ENCODE data around the gene F2RL2. TPM values are rescaled to one million over a fixed set of nuclear protein-coding genes. Genes with fewer than 3 reads are reported as not detected.

F2RL2 gene
- polyA plus RNA-seq (ENCODE audit: insufficient read length in 4 of 4): under 1 TPM; 0.33 to 0.69 (median 0.55) TPM

DNA sequence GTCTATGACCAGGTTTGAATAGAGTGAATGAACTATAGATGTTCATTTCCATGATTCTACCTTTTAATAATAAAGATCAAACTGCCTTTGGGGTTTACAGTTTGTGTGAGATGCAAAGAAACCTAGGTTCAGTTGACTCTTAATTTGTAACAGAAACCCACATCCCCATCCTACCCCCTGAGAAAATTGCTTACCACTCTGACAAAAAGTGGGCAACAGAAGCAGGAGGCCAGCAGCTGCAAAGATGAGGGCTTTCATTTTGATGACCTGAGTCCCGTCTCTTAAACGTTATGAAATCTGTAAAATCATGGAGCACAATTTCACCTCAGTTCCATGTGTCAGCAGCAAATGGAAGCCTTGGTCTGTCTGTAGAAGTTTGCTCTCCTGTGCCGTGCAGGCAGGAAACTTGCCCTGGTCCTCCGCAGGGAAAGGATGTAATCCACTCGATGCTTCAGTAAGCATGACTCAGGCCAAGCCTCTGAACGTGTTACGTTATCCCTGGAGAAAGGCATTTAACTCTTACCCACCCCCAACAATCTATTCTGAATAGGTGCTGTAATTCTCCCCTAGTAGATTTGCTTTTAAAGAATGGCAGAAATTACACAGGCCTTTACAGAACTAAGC, at the start of gene F2RL2:
Gene F2RL2 (minus strand): TSS at position 431 of the 624 bp plus-strand sequence. CDS start 173 bp downstream, at position 258.
- no peak for DNase-seq (ENCODE audit: low read depth in 4 of 4, low spot score in 2 of 4)

GRCh38 chr5:76672242-76672641, 49.0 kb upstream of the F2RL2 start:
- DNase-seq (ENCODE audit: low read depth in 4 of 4, low spot score in 2 of 4): no peak

- DNase-seq (ENCODE audit: low read depth in 4 of 4, low spot score in 2 of 4): no peak
These were observed 47.3 kb upstream of the F2RL2 start for GRCh38 chr5:76670508-76670907.

GRCh38 chr5:76669245-76669644, 46.0 kb upstream of the F2RL2 start:
- no peak for DNase-seq (ENCODE audit: low read depth in 4 of 4, low spot score in 2 of 4)

GRCh38 chr5:76667495-76667894, 44.3 kb upstream of the F2RL2 start:
- no peak for DNase-seq (ENCODE audit: low read depth in 4 of 4, low spot score in 2 of 4)

DNA sequence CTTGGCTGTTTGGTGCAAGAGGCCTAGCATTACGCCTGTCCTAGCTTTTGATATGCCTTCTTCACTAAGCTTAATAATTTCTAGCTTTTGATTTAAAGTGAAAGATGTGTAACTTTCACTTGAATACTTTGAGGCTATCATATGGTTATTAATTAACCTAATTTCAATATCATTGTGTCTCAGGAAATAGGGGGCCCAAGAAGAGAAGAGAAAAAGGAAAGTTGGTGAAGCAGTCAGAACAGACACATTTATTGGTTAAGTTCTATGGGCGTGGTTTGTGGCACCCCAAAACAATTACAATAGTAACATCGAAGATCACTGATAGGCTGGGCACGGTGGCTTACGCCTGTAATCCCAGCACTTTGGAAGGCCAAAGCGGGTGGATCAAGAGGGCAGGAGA, 40.9 kb upstream of the F2RL2 start:
- no peak for DNase-seq (ENCODE audit: low read depth in 4 of 4, low spot score in 2 of 4)

DNA sequence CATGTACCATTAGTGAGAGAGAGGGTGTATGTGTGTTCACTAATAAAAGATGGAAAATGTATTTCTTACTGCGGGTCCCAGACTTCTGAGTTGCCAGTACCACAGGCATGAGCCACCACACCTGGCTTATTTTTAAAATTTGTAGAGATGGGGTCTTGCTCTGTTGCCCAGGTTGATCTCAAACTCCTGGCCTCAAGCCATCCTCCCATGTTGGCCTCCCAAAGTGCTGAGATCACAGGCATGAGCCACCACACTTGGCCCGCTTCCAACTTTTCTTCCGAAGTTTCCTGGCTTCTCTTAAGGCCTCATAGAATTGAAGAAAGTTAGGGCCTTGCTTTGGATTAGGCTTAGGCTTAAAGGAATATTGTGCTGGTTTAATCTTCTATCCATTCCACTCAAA, 40.4 kb upstream of the F2RL2 start:
- DNase-seq (ENCODE audit: low read depth in 4 of 4, low spot score in 2 of 4): no peak

DNA sequence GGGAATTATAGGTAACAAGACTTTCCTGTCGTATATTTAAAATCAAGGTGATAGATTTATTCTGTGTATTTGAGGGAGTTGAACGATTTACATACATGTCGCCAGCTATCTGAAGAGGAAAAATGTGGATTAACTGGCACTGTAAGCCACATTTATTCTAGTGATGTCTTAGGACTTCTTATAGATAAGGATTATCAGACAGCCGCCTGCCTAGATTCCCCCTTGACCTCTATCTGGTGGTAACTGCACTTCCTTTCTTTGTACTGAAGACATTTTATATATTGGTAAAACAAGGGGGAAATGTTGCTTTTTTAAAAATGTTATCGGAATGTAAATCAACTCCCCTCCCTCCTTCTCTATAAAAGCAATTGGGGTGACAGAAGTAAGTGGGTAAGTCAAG, 39.3 kb upstream of the F2RL2 start:
- no peak for DNase-seq (ENCODE audit: low read depth in 4 of 4, low spot score in 2 of 4)

DNA sequence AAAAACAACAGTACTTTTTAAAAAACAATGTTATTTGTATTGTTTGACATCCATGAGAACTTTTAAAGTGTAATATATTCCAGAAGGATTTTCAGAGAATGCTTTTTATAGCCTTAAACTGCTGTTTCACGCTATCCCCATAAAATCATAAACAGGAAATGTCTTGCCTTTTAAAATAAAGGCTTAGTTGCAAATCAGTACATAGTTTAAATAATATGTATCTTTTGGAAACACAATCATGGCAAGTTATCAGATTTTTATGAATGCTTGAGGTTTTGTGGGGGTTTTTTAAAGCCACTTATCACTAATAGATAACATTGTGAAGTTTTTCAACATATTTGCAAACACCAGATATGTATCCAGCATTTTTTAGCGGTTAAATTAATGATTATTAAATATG, 37.2 kb upstream of the F2RL2 start:
- no peak for DNase-seq (ENCODE audit: low read depth in 4 of 4, low spot score in 2 of 4)

DNA sequence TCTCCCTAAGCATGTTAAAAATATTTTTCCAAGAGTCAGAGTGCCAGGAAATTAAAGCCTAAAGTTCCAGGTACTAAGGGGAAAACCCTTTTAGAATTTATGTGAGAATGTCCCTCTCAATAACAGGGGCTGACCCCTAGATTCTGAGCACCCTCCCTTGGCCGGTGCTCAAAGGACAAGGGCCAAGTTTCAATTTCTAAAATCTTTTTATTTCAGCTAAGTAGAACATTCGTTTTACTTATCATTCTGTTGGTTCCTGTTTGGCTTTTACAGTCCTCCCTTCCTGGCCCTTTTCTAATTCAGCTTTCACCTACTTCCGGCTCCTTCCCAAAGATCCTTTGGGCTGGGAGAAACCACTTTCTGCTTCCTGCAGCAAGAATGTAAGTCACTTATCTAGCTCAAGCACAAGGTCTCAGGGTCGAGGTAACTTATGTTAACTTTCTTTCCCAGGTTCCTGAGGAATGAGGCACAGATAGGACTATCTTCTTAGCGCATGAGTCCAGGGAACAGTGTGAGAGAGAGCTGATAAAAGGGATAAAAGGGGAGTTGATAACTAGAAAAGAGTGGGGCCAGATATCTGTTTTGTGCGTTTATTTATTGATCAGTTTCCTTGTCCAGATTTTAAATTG, 34.6 kb upstream of the F2RL2 start:
- no peak for DNase-seq (ENCODE audit: low read depth in 4 of 4, low spot score in 2 of 4)

DNA sequence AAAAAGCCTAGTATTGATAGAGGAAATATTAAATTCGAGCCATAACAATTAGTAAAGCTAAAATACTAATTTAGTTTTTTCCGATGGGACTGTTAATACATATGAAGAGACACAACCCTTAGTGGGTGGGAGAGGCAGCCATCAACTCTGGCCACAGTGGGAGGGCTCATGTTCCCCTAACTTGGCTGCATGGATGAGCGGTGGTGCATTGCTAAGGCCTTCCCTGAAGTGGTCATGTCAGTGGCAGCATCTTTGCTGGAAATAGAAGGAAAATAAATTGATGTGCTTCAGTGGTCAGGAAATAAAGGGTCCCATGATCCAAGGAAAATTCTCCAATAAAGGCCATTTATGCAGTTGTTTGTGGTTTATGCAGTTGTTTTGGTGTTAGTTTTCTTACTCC, 33.9 kb upstream of the F2RL2 start:
- no peak for DNase-seq (ENCODE audit: low read depth in 4 of 4, low spot score in 2 of 4)

- no peak for DNase-seq (ENCODE audit: low read depth in 4 of 4, low spot score in 2 of 4)
These were observed 29.7 kb upstream of the F2RL2 start for GRCh38 chr5:76652809-76653414.

DNA sequence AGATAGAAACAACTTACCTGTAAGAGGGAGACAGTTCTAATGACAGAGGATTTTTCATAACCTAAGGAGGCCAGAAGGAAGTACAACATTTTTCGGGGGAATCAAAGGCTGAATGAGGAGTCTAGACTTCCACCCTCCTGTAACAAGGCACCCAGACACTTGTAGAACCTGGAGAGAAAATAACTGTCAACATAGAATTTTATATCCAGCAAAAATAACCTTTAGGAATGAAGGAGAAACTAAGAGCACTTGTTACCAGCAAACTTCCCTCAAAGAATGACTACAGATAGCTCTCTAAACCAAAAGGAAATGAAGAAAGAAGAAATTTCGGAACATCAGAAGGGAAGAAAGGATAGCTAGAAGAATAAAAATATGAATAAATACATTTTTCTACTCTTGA, 25.9 kb upstream of the F2RL2 start:
- DNase-seq (ENCODE audit: low read depth in 4 of 4, low spot score in 2 of 4): no peak

DNA sequence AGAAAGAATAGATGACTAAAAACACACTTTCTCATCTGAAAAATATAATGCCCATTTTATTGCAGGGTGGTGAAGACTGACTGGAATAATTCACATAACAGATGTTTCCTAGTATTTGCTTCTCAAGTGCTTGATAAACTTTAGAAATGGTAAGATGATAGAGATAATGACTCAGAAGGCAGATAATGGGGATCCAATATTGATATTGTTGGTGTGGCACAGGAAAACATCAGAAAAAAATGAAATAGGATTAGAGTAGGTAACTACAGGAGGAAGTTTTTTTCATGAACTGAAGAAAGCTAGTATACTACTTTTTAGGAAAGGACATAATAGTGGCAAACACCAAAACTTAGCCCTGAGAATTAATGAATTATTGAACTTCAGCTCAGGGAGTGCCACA, 20.2 kb upstream of the F2RL2 start:
- no peak for DNase-seq (ENCODE audit: low read depth in 4 of 4, low spot score in 2 of 4)

- DNase-seq (ENCODE audit: low read depth in 4 of 4, low spot score in 2 of 4): no peak
These were observed 19.3 kb upstream of the F2RL2 start for GRCh38 chr5:76642390-76643040.

- DNase-seq (ENCODE audit: low read depth in 4 of 4, low spot score in 2 of 4): peak in 2 of 4 donors; percentile 35 to 63
These were observed 18.4 kb upstream of the F2RL2 start for GRCh38 chr5:76641514-76642120.

DNA sequence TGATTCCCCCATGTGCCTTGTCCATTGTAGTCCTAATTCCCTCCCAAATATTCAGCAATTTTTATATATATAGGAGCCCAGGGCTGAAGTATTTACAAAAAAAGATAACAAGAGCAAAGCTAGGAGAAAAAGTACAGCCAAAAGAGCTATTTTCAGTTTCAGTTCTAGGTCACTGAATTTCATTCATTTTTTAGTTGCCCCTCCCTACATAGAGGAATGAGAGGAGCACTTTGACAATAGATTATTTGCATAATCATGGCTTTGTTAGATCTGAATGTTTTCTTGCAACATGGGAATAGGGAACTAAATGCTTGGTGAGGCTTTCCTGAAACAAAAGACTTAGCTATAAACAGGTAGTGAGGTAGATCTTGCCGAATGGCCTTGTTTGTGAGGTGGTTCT, 15.3 kb upstream of the F2RL2 start:
- DNase-seq (ENCODE audit: low read depth in 4 of 4, low spot score in 2 of 4): no peak

DNA sequence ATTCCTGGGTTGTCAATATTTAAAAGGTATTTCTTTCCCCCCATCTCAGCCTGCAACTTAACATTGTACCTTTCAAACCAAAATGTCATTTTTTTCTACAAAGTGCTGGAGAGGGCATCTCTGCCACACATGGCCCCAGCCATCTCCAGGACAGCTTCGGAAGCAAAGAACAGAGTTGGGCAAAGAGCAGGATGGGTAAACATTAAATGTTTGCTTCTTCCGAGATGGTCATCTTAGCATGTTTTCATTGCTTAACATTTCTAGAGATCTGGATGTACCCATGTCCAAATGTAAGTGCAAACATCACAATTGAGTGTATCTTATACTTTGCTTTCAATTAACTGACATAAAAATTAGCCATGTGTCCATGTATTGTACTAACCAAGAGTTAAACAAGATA, 14.3 kb upstream of the F2RL2 start:
- DNase-seq (ENCODE audit: low read depth in 4 of 4, low spot score in 2 of 4): no peak

DNA sequence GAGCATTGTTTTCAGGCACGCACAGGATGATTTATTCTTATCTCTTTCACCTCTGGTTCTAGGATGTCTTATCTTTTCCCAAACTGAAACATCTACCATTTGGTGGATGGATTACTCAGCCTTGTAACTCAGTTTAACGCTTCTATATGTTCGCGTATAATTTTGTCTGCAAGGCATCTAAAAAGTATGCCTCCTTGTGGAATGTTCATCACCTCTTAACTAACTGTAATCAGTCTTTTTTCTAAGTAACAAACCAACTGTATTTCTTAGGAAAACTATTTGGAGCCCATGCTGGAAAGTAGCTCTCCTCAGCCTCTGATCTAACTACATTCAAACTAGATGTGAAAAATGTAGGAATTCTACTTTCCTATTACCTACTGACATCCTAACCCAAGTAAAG, 11.5 kb upstream of the F2RL2 start:
- DNase-seq (ENCODE audit: low read depth in 4 of 4, low spot score in 2 of 4): no peak

GRCh38 chr5:76626738-76627137, 3.5 kb upstream of the F2RL2 start:
- no peak for DNase-seq (ENCODE audit: low read depth in 4 of 4, low spot score in 2 of 4)

GRCh38 chr5:76625087-76625815, 2.0 kb upstream of the F2RL2 start:
- DNase-seq (ENCODE audit: low read depth in 4 of 4, low spot score in 2 of 4): no peak
